HUES6 (cell line): ENCODE data around the gene PPFIBP1.
"Not testable (repeated sequence)": the region's sequence is repeated elsewhere in the genome, so short reads cannot be mapped to it uniquely, and the experiment has no call there.

Experiments used
- H3K27ac ChIP-seq: 2 replicates; pipeline ENCODE4 v1.7.0; 2013; ENCODE audit warnings: low read depth, mild to moderate bottlenecking, low read length, inconsistent platforms
- H3K27me3 ChIP-seq: 2 replicates; pipeline ENCODE4 v1.6.1; 2013; ENCODE audit warnings: low read length; ENCODE audit not compliant: control insufficient read depth, insufficient read depth
- H3K36me3 ChIP-seq: 2 replicates; pipeline ENCODE4 v1.6.1; 2013; ENCODE audit warnings: low read length; ENCODE audit not compliant: control insufficient read depth, insufficient read depth
- H3K4me1 ChIP-seq: 2 replicates; pipeline ENCODE4 v1.6.1; 2013; ENCODE audit warnings: low read length; ENCODE audit not compliant: control insufficient read depth, insufficient read depth
- H3K4me3 ChIP-seq: 2 replicates; pipeline ENCODE4 v1.5.1; 2013; ENCODE audit warnings: low read depth, low read length
- H3K9ac ChIP-seq: one replicate; pipeline ENCODE4 v1.6.1; 2013; ENCODE audit warnings: mild to moderate bottlenecking, low read length
- H3K9me3 ChIP-seq: 2 replicates; pipeline ENCODE4 v1.6.1; 2013; ENCODE audit warnings: low read depth, low read length; ENCODE audit not compliant: control insufficient read depth, insufficient read depth

PPFIBP1 gene

GRCh38 chr12:27598866-27599265 is 74.9 kb downstream of the PPFIBP1 start:
- not testable (repeated sequence) for H3K27ac ChIP-seq, H3K4me1 ChIP-seq, H3K9ac ChIP-seq, H3K36me3 ChIP-seq, H3K27me3 ChIP-seq, H3K4me3 ChIP-seq, H3K9me3 ChIP-seq

- not testable (repeated sequence) for H3K27me3 ChIP-seq, H3K4me1 ChIP-seq, H3K4me3 ChIP-seq, H3K36me3 ChIP-seq, H3K9ac ChIP-seq, H3K27ac ChIP-seq
- H3K9me3 ChIP-seq = peaks cover 13% of the 10 kb centered on the region
Measured at GRCh38 chr12:27601056-27601828, 77.2 kb downstream of the PPFIBP1 start.

- H3K27me3 ChIP-seq = no peaks in the 10 kb centered on the region
- no peak overlapping the region for H3K27ac ChIP-seq
- H3K9ac ChIP-seq = no peak overlapping the region
- peaks cover 13% of the 10 kb centered on the region for H3K9me3 ChIP-seq
- H3K4me3 ChIP-seq = no peak overlapping the region
- no peaks in the 10 kb centered on the region for H3K36me3 ChIP-seq
- H3K4me1 ChIP-seq = no peaks in the 10 kb centered on the region
Measured at GRCh38 chr12:27602516-27602915, 78.5 kb downstream of the PPFIBP1 start.

GRCh38 chr12:27604431-27604830 is 80.4 kb downstream of the PPFIBP1 start:
- Histone ChIP-seq H3K9me3 (peaks cover 9% of the 10 kb centered on the region), H3K27me3 (no peaks in the 10 kb centered on the region), H3K4me1 (no peaks in the 10 kb centered on the region), H3K27ac (no peak overlapping the region), H3K36me3 (no peaks in the 10 kb centered on the region), H3K4me3 (no peak overlapping the region), H3K9ac (no peak overlapping the region)

- Histone ChIP-seq H3K4me1 (no peaks in the 10 kb centered on the region), H3K27ac (no peak overlapping the region), H3K36me3 (no peaks in the 10 kb centered on the region), H3K9ac (no peak overlapping the region), H3K27me3 (no peaks in the 10 kb centered on the region), H3K9me3 (peaks cover 9% of the 10 kb centered on the region), H3K4me3 (no peak overlapping the region)
Measured at GRCh38 chr12:27606986-27607385, 83.0 kb downstream of the PPFIBP1 start.

- Histone ChIP-seq H3K4me3 (no peak overlapping the region), H3K27ac (no peak overlapping the region), H3K9me3 (peaks cover 9% of the 10 kb centered on the region), H3K4me1 (no peaks in the 10 kb centered on the region), H3K27me3 (no peaks in the 10 kb centered on the region), H3K36me3 (no peaks in the 10 kb centered on the region), H3K9ac (no peak overlapping the region)
Measured at GRCh38 chr12:27607591-27607990, 83.6 kb downstream of the PPFIBP1 start.

GRCh38 chr12:27608890-27609289 is 84.9 kb downstream of the PPFIBP1 start:
- Histone ChIP-seq H3K4me3 (no peak overlapping the region), H3K27me3 (no peaks in the 10 kb centered on the region), H3K27ac (no peak overlapping the region), H3K9me3 (peaks cover 6% of the 10 kb centered on the region), H3K9ac (no peak overlapping the region), H3K36me3 (no peaks in the 10 kb centered on the region), H3K4me1 (no peaks in the 10 kb centered on the region)

GRCh38 chr12:27610374-27610773 is 86.4 kb downstream of the PPFIBP1 start:
- no peaks in the 10 kb centered on the region for H3K9me3 ChIP-seq

GRCh38 chr12:27614386-27614785 is 90.4 kb downstream of the PPFIBP1 start:
- Histone ChIP-seq H3K9me3 (no peaks in the 10 kb centered on the region), H3K9ac (no peak overlapping the region), H3K4me1 (peaks cover 12% of the 10 kb centered on the region), H3K27ac (no peak overlapping the region), H3K36me3 (no peaks in the 10 kb centered on the region), H3K27me3 (no peaks in the 10 kb centered on the region), H3K4me3 (no peak overlapping the region)

More at GRCh38 chr12:27610374-27610773, 86.4 kb downstream of the PPFIBP1 start:
- H3K4me1 ChIP-seq = peaks cover 8% of the 10 kb centered on the region
- no peak overlapping the region for H3K4me3 ChIP-seq
- H3K27me3 ChIP-seq = no peaks in the 10 kb centered on the region
- no peak overlapping the region for H3K27ac ChIP-seq
- no peaks in the 10 kb centered on the region for H3K36me3 ChIP-seq
- H3K9ac ChIP-seq = no peak overlapping the region

- peaks cover 12% of the 10 kb centered on the region for H3K4me1 ChIP-seq
Measured at GRCh38 chr12:27614866-27615265, 90.9 kb downstream of the PPFIBP1 start.

GRCh38 chr12:27615331-27615891 is 91.4 kb downstream of the PPFIBP1 start:
- Histone ChIP-seq H3K4me1 (peaks cover 12% of the 10 kb centered on the region), H3K36me3 (no peaks in the 10 kb centered on the region), H3K27me3 (no peaks in the 10 kb centered on the region), H3K27ac (peak overlapping the region; percentile 4; the same call in 1 of the 2 replicates), H3K4me3 (no peak overlapping the region), H3K9me3 (no peaks in the 10 kb centered on the region), H3K9ac (no peak overlapping the region)

More at GRCh38 chr12:27614866-27615265, 90.9 kb downstream of the PPFIBP1 start:
- Histone ChIP-seq H3K9ac (no peak overlapping the region), H3K36me3 (no peaks in the 10 kb centered on the region), H3K27ac (no peak overlapping the region), H3K27me3 (no peaks in the 10 kb centered on the region), H3K9me3 (no peaks in the 10 kb centered on the region), H3K4me3 (no peak overlapping the region)
